HepG2 (cell line): ENCODE measurements around the gene TADA2B. TPM values are rescaled to one million over a fixed set of nuclear protein-coding genes. Genes with fewer than 3 reads are reported as not detected.

Experiments
- AGO1 ChIP-seq: fragments of 200-400 bp; formaldehyde crosslinking; IDR thresholded peaks from 2 replicates; pipeline ENCODE4 v1.6.1; 2017; ENCODE audit warnings: mild to moderate bottlenecking, low read depth, low read length, moderate library complexity; ENCODE audit not compliant: poor library complexity, severe bottlenecking
- KMT2A ChIP-seq: sonication (generic); formaldehyde crosslinking; IDR thresholded peaks from 2 replicates; pipeline ENCODE4 v1.4.0; 2020; ENCODE audit warnings: missing genetic modification reagents
- LCORL ChIP-seq, 2 experiments: fragments of 450-650 bp in 1 of 2; sonication (generic) in 1 of 2; formaldehyde crosslinking in 1 of 2; IDR thresholded peaks; 2 replicates each; pipeline versions ENCODE4 v1.5.0 to v1.6.1; 2017 to 2020; ENCODE audit warnings: antibody characterized with exemption in 1 of 2, missing genetic modification reagents in 1 of 2
- XBP1 ChIP-seq: sonication (generic); formaldehyde crosslinking; IDR thresholded peaks from 2 replicates; pipeline ENCODE4 v1.5.0; 2020; ENCODE audit warnings: missing genetic modification reagents
- ZBTB7A ChIP-seq: sonication (generic); formaldehyde crosslinking; IDR thresholded peaks from 2 replicates; pipeline ENCODE4 v1.8.0; 2022; ENCODE audit warnings: mild to moderate bottlenecking, missing genetic modification reagents
- ZNF354B ChIP-seq: sonication (generic); formaldehyde crosslinking; IDR thresholded peaks from 2 replicates; pipeline ENCODE4 v1.8.0; 2022; ENCODE audit warnings: mild to moderate bottlenecking, missing genetic modification reagents
- ZNF672 ChIP-seq: sonication (generic); formaldehyde crosslinking; IDR thresholded peaks from 2 replicates; pipeline ENCODE4 v1.8.1; 2022; ENCODE audit warnings: missing genetic modification reagents
- ZNF7 ChIP-seq: IDR thresholded peaks from 2 replicates; pipeline ENCODE4 v1.6.1; 2016; ENCODE audit warnings: missing biosample characterization, missing genetic modification reagents
- polyA plus RNA-seq, 8 experiments: library from polyadenylated mRNA; depleted of rRNA in 3 of 8; stranded (reverse) in 7 of 8; unstranded in 1 of 8; fragments of >200 nt; fragmentation: Illumina TruSeq in 4 of 8; extraction: Trizol in 4 of 8; gene quantifications; 2 replicates each; pipeline versions ENCODE4 v1.2.1 to v1.2.3, GENCODE V29; 2011 to 2016; ENCODE audit warnings: low read depth in 4 of 8, missing spikeins in 1 of 8, mixed read lengths in 1 of 8; ENCODE audit not compliant: insufficient read depth in 1 of 8
- total RNA-seq, 5 experiments: library from RNA; depleted of rRNA; stranded (reverse); fragments of >200 nt; fragmentation: Illumina TruSeq; extraction: Trizol; gene quantifications; 2 replicates each; pipeline ENCODE4 v1.2.3, GENCODE V29; 2016; ENCODE audit warnings: low read depth in 1 of 5
- TF ChIP-seq, protein P1 (sequence below): IDR thresholded peaks from 2 replicates; pipeline ENCODE4 v1.6.1; 2016; ENCODE audit warnings: low read depth, missing genetic modification reagents, missing compliant biosample characterization
- TF ChIP-seq, protein P2 (sequence below): sonication (generic); formaldehyde crosslinking; IDR thresholded peaks from 2 replicates; pipeline ENCODE4 v1.8.0; 2022; ENCODE audit warnings: missing genetic modification reagents, mild to moderate bottlenecking, borderline replicate concordance

Gene TADA2B
- total and polyA plus RNA-seq, 2 of the 13 experiments (the other 11 are each of a cell fraction or from before 2014, with no cell fraction given) = 4.6 to 8.9 TPM

DNA sequence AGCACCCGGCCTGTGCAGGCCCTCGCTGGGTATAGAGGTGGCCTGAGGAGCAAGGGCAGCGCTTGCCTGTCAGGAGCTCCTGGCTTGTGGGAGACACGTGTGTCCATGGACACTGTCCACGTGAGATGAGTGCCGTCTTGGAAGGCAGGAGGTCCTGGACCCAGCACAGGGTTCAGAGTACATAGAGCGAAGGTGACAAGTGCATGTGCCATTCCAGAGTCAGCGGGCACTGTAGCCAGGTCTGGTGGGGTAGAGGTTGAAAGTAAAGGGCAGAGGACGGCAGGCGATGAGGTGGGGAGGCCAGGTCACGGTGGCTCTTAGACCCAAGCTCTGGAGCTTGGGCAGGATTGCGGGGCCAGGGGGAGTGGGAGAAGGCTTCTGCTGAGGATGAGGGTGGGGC is 28.4 kb upstream of the TADA2B start (continued):
- TF ChIP-seq, protein P1, sequence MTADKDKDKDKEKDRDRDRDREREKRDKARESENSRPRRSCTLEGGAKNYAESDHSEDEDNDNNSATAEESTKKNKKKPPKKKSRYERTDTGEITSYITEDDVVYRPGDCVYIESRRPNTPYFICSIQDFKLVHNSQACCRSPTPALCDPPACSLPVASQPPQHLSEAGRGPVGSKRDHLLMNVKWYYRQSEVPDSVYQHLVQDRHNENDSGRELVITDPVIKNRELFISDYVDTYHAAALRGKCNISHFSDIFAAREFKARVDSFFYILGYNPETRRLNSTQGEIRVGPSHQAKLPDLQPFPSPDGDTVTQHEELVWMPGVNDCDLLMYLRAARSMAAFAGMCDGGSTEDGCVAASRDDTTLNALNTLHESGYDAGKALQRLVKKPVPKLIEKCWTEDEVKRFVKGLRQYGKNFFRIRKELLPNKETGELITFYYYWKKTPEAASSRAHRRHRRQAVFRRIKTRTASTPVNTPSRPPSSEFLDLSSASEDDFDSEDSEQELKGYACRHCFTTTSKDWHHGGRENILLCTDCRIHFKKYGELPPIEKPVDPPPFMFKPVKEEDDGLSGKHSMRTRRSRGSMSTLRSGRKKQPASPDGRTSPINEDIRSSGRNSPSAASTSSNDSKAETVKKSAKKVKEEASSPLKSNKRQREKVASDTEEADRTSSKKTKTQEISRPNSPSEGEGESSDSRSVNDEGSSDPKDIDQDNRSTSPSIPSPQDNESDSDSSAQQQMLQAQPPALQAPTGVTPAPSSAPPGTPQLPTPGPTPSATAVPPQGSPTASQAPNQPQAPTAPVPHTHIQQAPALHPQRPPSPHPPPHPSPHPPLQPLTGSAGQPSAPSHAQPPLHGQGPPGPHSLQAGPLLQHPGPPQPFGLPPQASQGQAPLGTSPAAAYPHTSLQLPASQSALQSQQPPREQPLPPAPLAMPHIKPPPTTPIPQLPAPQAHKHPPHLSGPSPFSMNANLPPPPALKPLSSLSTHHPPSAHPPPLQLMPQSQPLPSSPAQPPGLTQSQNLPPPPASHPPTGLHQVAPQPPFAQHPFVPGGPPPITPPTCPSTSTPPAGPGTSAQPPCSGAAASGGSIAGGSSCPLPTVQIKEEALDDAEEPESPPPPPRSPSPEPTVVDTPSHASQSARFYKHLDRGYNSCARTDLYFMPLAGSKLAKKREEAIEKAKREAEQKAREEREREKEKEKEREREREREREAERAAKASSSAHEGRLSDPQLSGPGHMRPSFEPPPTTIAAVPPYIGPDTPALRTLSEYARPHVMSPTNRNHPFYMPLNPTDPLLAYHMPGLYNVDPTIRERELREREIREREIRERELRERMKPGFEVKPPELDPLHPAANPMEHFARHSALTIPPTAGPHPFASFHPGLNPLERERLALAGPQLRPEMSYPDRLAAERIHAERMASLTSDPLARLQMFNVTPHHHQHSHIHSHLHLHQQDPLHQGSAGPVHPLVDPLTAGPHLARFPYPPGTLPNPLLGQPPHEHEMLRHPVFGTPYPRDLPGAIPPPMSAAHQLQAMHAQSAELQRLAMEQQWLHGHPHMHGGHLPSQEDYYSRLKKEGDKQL (CRISPR knock-in tag) = no peak
- TF ChIP-seq XBP1 (CRISPR knock-in tag) = no peak
- no peak for TF ChIP-seq ZBTB7A (CRISPR knock-in tag)
- TF ChIP-seq ZNF7 (CRISPR knock-in tag) = no peak
- no peak for TF ChIP-seq ZNF354B (CRISPR knock-in tag)
- TF ChIP-seq KMT2A (CRISPR knock-in tag) = no peak
- no peak for TF ChIP-seq AGO1
- TF ChIP-seq, protein P2, sequence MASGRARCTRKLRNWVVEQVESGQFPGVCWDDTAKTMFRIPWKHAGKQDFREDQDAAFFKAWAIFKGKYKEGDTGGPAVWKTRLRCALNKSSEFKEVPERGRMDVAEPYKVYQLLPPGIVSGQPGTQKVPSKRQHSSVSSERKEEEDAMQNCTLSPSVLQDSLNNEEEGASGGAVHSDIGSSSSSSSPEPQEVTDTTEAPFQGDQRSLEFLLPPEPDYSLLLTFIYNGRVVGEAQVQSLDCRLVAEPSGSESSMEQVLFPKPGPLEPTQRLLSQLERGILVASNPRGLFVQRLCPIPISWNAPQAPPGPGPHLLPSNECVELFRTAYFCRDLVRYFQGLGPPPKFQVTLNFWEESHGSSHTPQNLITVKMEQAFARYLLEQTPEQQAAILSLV = no peak
- no peak for TF ChIP-seq LCORL (IDR thresholded peaks at IDR 0.05)
- no peak for TF ChIP-seq LCORL (CRISPR knock-in tag; IDR thresholded peaks at IDR 0.05)
- TF ChIP-seq ZNF672 (CRISPR knock-in tag) = no peak
